ENCODE data around the gene TCN1.
A peak's percentile ranks its signal among the peaks of the same experiment; 100 is the strongest.
"Not testable (repeated sequence)": the region's sequence is repeated elsewhere in the genome, so short reads cannot be mapped to it uniquely, and the experiment has no call there.

TCN1 gene, protein sequence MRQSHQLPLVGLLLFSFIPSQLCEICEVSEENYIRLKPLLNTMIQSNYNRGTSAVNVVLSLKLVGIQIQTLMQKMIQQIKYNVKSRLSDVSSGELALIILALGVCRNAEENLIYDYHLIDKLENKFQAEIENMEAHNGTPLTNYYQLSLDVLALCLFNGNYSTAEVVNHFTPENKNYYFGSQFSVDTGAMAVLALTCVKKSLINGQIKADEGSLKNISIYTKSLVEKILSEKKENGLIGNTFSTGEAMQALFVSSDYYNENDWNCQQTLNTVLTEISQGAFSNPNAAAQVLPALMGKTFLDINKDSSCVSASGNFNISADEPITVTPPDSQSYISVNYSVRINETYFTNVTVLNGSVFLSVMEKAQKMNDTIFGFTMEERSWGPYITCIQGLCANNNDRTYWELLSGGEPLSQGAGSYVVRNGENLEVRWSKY

DNA sequence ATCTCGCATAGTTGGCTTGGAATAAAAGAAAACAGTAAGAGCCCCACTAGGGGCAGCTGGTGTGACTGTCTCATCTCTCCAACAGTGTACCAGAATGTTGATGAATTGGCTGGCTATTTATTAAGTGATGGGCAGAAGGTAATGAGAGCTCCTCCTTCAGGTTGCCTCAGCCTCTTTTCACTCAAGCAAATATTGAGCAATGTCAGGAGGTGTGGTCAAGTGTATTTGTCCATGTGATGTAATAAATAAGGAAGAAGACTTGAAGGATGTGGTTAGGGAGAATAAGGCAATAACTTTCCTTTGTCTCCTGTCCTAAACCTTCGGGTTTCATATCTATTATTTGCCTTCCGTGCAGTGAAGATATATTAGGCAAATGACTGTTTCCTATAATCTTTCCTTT lies at the start of gene TCN1:
TCN1 (minus strand) TSS at position 91 of the 400 bp plus-strand sequence; CDS start at position 74, 17 bp downstream.
- no peak within 1 kb of the TSS for H3K27ac ChIP-seq
- no peak for TF ChIP-seq ZFX (IDR thresholded peaks at IDR 0.05; ENCODE audit: borderline replicate concordance)
- TF ChIP-seq, protein P1, sequence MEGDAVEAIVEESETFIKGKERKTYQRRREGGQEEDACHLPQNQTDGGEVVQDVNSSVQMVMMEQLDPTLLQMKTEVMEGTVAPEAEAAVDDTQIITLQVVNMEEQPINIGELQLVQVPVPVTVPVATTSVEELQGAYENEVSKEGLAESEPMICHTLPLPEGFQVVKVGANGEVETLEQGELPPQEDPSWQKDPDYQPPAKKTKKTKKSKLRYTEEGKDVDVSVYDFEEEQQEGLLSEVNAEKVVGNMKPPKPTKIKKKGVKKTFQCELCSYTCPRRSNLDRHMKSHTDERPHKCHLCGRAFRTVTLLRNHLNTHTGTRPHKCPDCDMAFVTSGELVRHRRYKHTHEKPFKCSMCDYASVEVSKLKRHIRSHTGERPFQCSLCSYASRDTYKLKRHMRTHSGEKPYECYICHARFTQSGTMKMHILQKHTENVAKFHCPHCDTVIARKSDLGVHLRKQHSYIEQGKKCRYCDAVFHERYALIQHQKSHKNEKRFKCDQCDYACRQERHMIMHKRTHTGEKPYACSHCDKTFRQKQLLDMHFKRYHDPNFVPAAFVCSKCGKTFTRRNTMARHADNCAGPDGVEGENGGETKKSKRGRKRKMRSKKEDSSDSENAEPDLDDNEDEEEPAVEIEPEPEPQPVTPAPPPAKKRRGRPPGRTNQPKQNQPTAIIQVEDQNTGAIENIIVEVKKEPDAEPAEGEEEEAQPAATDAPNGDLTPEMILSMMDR (IDR thresholded peaks at IDR 0.05): 0 out of 2 replicates have a peak, but pooled peaks have one; percentile 13

DNA sequence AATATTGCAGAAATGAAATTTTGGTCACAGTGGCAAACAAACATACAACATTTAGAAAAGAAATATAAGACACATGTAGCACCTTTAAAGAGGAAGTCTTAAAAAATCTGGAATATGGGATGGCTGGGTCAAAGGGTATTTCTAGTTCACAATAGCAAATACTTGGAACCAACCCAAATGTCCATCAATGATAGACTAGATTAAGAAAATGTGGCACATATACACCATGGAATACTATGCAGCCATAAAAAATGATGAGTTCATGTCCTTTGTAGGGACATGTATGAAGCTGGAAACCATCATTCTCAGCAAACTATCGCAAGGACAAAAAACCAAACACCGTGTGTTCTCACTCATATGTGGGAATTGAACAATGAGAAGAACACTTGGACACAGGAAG lies 37.3 kb upstream of the TCN1 start:
- H3K27ac ChIP-seq: not testable (repeated sequence)

DNA sequence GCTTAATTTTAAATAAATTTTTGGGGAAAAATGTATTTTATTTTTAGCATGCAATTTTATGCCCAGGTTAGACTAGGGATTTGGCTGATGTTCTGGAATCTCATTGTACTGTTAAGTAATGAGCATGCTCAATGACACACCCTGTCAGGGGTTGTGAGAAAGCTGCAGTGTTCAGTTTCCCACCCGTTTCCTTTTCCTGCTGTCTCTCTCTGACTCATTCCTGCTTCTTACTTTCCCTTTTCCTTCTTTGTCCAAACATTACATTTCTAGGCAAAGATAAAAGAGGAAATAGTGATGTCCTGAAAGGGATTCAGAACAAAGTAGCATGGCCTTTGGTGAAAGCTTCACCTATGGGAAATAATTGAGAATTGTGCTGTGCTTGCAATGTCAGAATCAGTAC lies 35.0 kb upstream of the TCN1 start:
- TF ChIP-seq ZFX (IDR thresholded peaks at IDR 0.05; ENCODE audit: borderline replicate concordance): no peak
- TF ChIP-seq, protein P1 (IDR thresholded peaks at IDR 0.05): no peak
- H3K27ac ChIP-seq: no peak overlapping the region

GRCh38 chr11:59900366-59901126 lies 34.3 kb upstream of the TCN1 start:
- no peak for TF ChIP-seq ZFX (IDR thresholded peaks at IDR 0.05; ENCODE audit: borderline replicate concordance)
- TF ChIP-seq, protein P1 (IDR thresholded peaks at IDR 0.05): no peak
- H3K27ac ChIP-seq: no peak overlapping the region

DNA sequence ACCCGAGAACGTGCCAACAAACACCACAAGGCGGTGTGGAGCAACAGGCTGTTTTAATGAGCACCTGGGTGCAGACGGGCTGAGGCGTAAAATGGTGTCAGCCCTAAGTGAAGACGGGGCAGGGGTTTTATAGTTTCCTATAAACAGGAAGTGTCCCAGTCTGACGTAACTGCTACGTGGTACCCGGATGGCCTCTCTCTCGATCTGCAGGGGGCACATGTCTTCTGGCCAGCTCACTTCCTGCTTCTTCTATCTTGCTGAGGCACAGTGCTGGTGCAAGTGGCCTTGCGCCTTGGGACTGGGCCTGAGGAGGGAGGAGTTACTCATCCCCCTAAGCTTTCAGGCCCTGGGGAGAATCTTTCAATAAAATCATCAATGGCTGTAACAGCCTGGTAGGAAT lies 33.2 kb upstream of the TCN1 start:
- H3K27ac ChIP-seq: no peak overlapping the region
- no peak for TF ChIP-seq ZFX (IDR thresholded peaks at IDR 0.05; ENCODE audit: borderline replicate concordance)
- TF ChIP-seq, protein P1 (IDR thresholded peaks at IDR 0.05): no peak

DNA sequence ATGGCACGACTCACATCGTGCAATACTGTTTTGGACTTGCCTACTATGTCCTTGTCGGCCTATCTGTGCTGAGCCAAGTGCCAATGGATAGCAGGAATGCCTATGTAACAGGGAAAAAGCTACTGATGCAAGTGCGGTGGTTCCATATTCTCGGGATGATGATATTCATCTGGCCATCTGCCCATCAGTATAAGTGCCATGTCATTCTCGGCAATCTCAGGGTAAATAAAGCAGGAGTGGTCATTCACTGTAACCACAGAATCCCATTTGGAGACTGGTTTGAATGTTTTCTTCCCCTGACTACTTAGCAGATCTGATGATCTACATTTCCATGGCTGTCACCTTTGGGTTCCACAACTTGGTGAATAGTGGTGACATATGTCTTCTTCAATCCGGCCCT lies 32.4 kb upstream of the TCN1 start:
- TF ChIP-seq, protein P1 (IDR thresholded peaks at IDR 0.05): no peak
- no peak for TF ChIP-seq ZFX (IDR thresholded peaks at IDR 0.05; ENCODE audit: borderline replicate concordance)
- H3K27ac ChIP-seq: no peak overlapping the region

- TF ChIP-seq, protein P1 (IDR thresholded peaks at IDR 0.05): peak; percentile 26; the same call in 1 of the 2 replicates
- TF ChIP-seq ZFX (IDR thresholded peaks at IDR 0.05; ENCODE audit: borderline replicate concordance): no peak
- H3K27ac ChIP-seq: no peak overlapping the region
Measured at GRCh38 chr11:59898046-59898445, 31.8 kb upstream of the TCN1 start.

Measured in 22Rv1 (cell line).